Liver (tissue), 9 donors: Measurements from ENCODE around the gene RABL6. TPM values are rescaled to one million over a fixed set of nuclear protein-coding genes. Genes with fewer than 3 reads are reported as not detected.

Experiments
- DNase-seq: peaks from one replicate; pipeline ENCODE4 v3.0.0-alpha.2; 2017; ENCODE audit warnings: low spot score
- H3K27ac ChIP-seq, 2 donors: one replicate each; pipeline ENCODE4 v1.7.0; 2013; ENCODE audit warnings: inconsistent platforms in 2 of 2, low read length in 2 of 2, control low read depth in 1 of 2, low read depth in 1 of 2, mild to moderate bottlenecking in 1 of 2
- H3K27me3 ChIP-seq, 4 donors: one replicate each; pipeline versions ENCODE4 v1.6.1 to v1.7.0; 2013; ENCODE audit warnings: low read length in 3 of 4, inconsistent platforms in 1 of 4, mild to moderate bottlenecking in 1 of 4, moderate library complexity in 1 of 4; ENCODE audit not compliant: control insufficient read depth in 4 of 4, insufficient read depth in 4 of 4
- H3K36me3 ChIP-seq, 4 donors: one replicate each; pipeline versions ENCODE4 v1.6.1 to v1.7.0; 2013; ENCODE audit warnings: low read length in 3 of 4, mild to moderate bottlenecking in 3 of 4, low read depth in 1 of 4, moderate library complexity in 1 of 4; ENCODE audit not compliant: control insufficient read depth in 4 of 4, insufficient read depth in 3 of 4
- H3K4me1 ChIP-seq, 4 donors: one replicate each; pipeline versions ENCODE4 v1.6.1 to v1.7.0; 2013; ENCODE audit warnings: low read length in 3 of 4, mild to moderate bottlenecking in 3 of 4, moderate library complexity in 1 of 4; ENCODE audit not compliant: control insufficient read depth in 4 of 4, insufficient read depth in 4 of 4
- H3K4me3 ChIP-seq, 3 donors: one replicate each; pipeline versions ENCODE4 v1.6.1 to v1.7.0; 2013; ENCODE audit warnings: low read length in 3 of 3, control low read depth in 1 of 3, low read depth in 1 of 3, mild to moderate bottlenecking in 1 of 3
- H3K9ac ChIP-seq, 2 donors: one replicate each; pipeline ENCODE4 v1.7.0; 2013; ENCODE audit warnings: low read length in 2 of 2, mild to moderate bottlenecking in 2 of 2, moderate library complexity in 2 of 2, control low read depth in 1 of 2, low read depth in 1 of 2
- H3K9me3 ChIP-seq, 4 donors: one replicate each; pipeline versions ENCODE4 v1.6.1 to v1.7.0; 2013; ENCODE audit warnings: low read length in 3 of 4; ENCODE audit not compliant: control insufficient read depth in 4 of 4
- EGR1 ChIP-seq, 2 donors: IDR thresholded peaks; 2 replicates each; pipeline ENCODE4 v1.6.1; 2016 to 2018; ENCODE audit warnings: antibody characterized with exemption in 2 of 2, low read depth in 2 of 2
- FOXA1 ChIP-seq: IDR thresholded peaks from 2 replicates; pipeline ENCODE4 v1.6.1; 2016; ENCODE audit warnings: antibody characterized with exemption
- FOXA2 ChIP-seq: IDR thresholded peaks from 2 replicates; pipeline ENCODE4 v1.6.1; 2016; ENCODE audit warnings: antibody characterized with exemption
- GABPA ChIP-seq, 2 donors: IDR thresholded peaks in 1 of 2; conservative IDR thresholded peaks in 1 of 2; 2 replicates each; pipeline ENCODE4 v1.6.1; 2016; ENCODE audit warnings: antibody characterized with exemption in 2 of 2, mild to moderate bottlenecking in 1 of 2, moderate library complexity in 1 of 2
- HNF4G ChIP-seq: IDR thresholded peaks from 2 replicates; pipeline ENCODE4 v1.6.1; 2016; ENCODE audit warnings: antibody characterized with exemption
- JUND ChIP-seq, 2 donors: IDR thresholded peaks; 2 replicates each; pipeline ENCODE4 v1.6.1; 2016; ENCODE audit warnings: antibody characterized with exemption in 2 of 2
- RXRA ChIP-seq, 2 donors: IDR thresholded peaks; 2 replicates each; pipeline ENCODE4 v1.6.1; 2017 to 2018; ENCODE audit warnings: antibody characterized with exemption in 2 of 2, mild to moderate bottlenecking in 1 of 2
- SP1 ChIP-seq: IDR thresholded peaks from 2 replicates; pipeline ENCODE4 v1.6.1; 2018; ENCODE audit warnings: antibody characterized with exemption, mild to moderate bottlenecking
- TAF1 ChIP-seq: conservative IDR thresholded peaks from 2 replicates; pipeline ENCODE4 v1.6.1; 2016; ENCODE audit warnings: antibody characterized with exemption, mild to moderate bottlenecking
- YY1 ChIP-seq: IDR thresholded peaks from 2 replicates; pipeline ENCODE4 v1.6.1; 2016; ENCODE audit warnings: antibody characterized with exemption, mild to moderate bottlenecking
- WGBS: extraction: QIAGEN DNeasy Blood & Tissue Kit; methylation state at CpG from one replicate; pipeline ENCODE4 v1.1.7; 2013; 5-methylcytosine and 5-hydroxymethylcytosine counted together
- polyA plus RNA-seq, 2 donors: library from polyadenylated mRNA; stranded (reverse) in 1 of 2; unstranded in 1 of 2; fragments of 200-250 nt in 1 of 2; fragments of >200 nt in 1 of 2; fragmentation: Nextera tagmentation in 1 of 2; extraction: Ambion mirVana in 1 of 2; gene quantifications; one replicate each; pipeline versions ENCODE4 v1.2.1 to v1.2.3, GENCODE V29; 2013 to 2015
- total RNA-seq, 2 donors: library from RNA; depleted of rRNA; stranded (reverse); fragments of >200 nt; gene quantifications; one replicate each; pipeline ENCODE4 v1.2.3, GENCODE V29; 2014
- TF ChIP-seq, protein P1 (sequence below): fragments of 150-350 bp; IDR thresholded peaks from 2 replicates; pipeline ENCODE4 v1.5.1; 2017; ENCODE audit warnings: improper control_type of control experiment, low read depth, low read length; ENCODE audit not compliant: missing input control
- TF ChIP-seq, protein P2 (sequence below): IDR thresholded peaks from 2 replicates; pipeline ENCODE4 v1.6.1; 2016; ENCODE audit warnings: antibody characterized with exemption, mild to moderate bottlenecking
- TF ChIP-seq, protein P3 (sequence below): IDR thresholded peaks from 2 replicates; pipeline ENCODE4 v1.6.1; 2016; ENCODE audit warnings: antibody characterized with exemption
- donor health status: healthy.
- donor health status: healthy.
- donor health status: healthy.
- donor health status: healthy.
- donor health status: healthy.

Gene RABL6
- total and polyA plus RNA-seq, 4 donors: 3.6 to 32.6 (median 10.7) TPM

DNA sequence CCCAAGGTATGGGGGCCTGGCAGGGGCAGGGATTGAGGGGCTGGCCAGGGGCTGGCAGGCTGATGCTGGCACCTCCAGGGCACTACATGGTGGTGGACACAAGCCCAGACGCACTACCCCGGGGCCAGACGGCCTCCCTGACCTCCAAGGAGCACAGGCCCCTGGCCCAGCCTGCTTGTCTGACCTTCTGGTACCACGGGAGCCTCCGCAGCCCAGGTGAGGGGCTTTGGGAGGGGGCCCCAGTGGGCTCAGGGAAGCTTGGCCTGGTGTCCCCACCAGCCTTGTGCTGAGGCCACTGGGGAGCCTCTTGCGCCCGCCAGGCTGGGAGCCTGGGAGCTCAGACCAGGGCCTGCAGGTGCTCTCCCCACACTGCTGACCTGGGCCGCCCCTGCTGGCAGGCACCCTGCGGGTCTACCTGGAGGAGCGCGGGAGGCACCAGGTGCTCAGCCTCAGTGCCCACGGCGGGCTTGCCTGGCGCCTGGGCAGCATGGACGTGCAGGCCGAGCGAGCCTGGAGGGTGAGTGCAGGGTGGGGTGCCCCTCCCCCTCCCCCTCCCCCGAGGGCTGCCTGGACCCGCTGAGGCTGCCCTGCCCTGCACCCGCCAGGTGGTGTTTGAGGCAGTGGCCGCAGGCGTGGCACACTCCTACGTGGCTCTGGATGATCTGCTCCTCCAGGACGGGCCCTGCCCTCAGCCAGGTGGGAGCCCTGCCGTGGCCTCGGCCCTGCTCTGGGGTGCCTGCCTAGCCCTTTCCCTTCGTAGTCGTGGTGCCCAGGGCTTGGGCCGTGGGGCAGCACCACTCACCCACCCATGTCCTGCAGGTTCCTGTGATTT is 50.0 kb downstream of the RABL6 start:
- Histone ChIP-seq H3K9ac (no peak overlapping the region), H3K9me3 (no peaks in the 10 kb centered on the region), H3K36me3 (peaks cover 9 to 15% (median 10%) of the 10 kb centered on the region in 4 donors), H3K27ac (peak overlapping the region in 1 of 2 donors; percentile 19), H3K27me3 (no peaks in the 10 kb centered on the region), H3K4me1 (peaks cover 22 to 64% (median 39%) of the 10 kb centered on the region in 4 donors), H3K4me3 (no peak overlapping the region)
- DNase-seq: no peak
- TF ChIP-seq SP1: no peak
- TF ChIP-seq, protein P1, sequence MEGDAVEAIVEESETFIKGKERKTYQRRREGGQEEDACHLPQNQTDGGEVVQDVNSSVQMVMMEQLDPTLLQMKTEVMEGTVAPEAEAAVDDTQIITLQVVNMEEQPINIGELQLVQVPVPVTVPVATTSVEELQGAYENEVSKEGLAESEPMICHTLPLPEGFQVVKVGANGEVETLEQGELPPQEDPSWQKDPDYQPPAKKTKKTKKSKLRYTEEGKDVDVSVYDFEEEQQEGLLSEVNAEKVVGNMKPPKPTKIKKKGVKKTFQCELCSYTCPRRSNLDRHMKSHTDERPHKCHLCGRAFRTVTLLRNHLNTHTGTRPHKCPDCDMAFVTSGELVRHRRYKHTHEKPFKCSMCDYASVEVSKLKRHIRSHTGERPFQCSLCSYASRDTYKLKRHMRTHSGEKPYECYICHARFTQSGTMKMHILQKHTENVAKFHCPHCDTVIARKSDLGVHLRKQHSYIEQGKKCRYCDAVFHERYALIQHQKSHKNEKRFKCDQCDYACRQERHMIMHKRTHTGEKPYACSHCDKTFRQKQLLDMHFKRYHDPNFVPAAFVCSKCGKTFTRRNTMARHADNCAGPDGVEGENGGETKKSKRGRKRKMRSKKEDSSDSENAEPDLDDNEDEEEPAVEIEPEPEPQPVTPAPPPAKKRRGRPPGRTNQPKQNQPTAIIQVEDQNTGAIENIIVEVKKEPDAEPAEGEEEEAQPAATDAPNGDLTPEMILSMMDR: no peak
- TF ChIP-seq HNF4G: no peak
- TF ChIP-seq, protein P2, sequence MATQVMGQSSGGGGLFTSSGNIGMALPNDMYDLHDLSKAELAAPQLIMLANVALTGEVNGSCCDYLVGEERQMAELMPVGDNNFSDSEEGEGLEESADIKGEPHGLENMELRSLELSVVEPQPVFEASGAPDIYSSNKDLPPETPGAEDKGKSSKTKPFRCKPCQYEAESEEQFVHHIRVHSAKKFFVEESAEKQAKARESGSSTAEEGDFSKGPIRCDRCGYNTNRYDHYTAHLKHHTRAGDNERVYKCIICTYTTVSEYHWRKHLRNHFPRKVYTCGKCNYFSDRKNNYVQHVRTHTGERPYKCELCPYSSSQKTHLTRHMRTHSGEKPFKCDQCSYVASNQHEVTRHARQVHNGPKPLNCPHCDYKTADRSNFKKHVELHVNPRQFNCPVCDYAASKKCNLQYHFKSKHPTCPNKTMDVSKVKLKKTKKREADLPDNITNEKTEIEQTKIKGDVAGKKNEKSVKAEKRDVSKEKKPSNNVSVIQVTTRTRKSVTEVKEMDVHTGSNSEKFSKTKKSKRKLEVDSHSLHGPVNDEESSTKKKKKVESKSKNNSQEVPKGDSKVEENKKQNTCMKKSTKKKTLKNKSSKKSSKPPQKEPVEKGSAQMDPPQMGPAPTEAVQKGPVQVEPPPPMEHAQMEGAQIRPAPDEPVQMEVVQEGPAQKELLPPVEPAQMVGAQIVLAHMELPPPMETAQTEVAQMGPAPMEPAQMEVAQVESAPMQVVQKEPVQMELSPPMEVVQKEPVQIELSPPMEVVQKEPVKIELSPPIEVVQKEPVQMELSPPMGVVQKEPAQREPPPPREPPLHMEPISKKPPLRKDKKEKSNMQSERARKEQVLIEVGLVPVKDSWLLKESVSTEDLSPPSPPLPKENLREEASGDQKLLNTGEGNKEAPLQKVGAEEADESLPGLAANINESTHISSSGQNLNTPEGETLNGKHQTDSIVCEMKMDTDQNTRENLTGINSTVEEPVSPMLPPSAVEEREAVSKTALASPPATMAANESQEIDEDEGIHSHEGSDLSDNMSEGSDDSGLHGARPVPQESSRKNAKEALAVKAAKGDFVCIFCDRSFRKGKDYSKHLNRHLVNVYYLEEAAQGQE: no peak
- TF ChIP-seq EGR1 (IDR thresholded peaks at IDR 0.05; ENCODE audit: low read depth in 2 of 2): no peak
- no peak for TF ChIP-seq JUND (IDR thresholded peaks at IDR 0.05)
- TF ChIP-seq, protein P3, sequence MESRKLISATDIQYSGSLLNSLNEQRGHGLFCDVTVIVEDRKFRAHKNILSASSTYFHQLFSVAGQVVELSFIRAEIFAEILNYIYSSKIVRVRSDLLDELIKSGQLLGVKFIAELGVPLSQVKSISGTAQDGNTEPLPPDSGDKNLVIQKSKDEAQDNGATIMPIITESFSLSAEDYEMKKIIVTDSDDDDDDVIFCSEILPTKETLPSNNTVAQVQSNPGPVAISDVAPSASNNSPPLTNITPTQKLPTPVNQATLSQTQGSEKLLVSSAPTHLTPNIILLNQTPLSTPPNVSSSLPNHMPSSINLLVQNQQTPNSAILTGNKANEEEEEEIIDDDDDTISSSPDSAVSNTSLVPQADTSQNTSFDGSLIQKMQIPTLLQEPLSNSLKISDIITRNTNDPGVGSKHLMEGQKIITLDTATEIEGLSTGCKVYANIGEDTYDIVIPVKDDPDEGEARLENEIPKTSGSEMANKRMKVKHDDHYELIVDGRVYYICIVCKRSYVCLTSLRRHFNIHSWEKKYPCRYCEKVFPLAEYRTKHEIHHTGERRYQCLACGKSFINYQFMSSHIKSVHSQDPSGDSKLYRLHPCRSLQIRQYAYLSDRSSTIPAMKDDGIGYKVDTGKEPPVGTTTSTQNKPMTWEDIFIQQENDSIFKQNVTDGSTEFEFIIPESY: no peak
- no peak for TF ChIP-seq FOXA2
- TF ChIP-seq GABPA (IDR thresholded peaks at IDR 0.05 in 1 of 2, conservative IDR thresholded peaks at IDR 0.05 in 1 of 2): no peak
- no peak for TF ChIP-seq YY1
- TF ChIP-seq TAF1: no peak
- TF ChIP-seq RXRA (IDR thresholded peaks at IDR 0.05): no peak
- WGBS: 81% methylated on average over 29 of the region's 29 CpGs

DNA sequence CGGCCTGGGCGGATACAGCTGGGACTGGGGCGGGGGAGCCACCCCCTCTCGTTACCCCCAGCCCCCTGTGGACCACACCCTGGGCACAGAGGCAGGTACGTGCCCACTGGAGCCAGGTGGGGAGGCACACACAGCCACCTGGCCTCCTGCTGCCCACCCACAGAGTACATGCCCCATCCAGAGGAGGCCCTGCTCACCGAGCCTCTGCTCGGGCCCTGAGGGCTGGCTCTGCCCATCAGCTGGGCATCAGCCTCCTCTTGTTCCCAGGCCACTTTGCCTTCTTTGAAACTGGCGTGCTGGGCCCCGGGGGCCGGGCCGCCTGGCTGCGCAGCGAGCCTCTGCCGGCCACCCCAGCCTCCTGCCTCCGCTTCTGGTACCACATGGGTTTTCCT is 50.7 kb downstream of the RABL6 start:
- TF ChIP-seq FOXA1: no peak
- no peak for TF ChIP-seq JUND (IDR thresholded peaks at IDR 0.05)
- no peak for TF ChIP-seq FOXA2
- TF ChIP-seq, protein P3: no peak
- TF ChIP-seq, protein P1: no peak
- TF ChIP-seq YY1: no peak
- WGBS: 92% methylated on average over 15 of the region's 15 CpGs
- DNase-seq: no peak
- H3K9ac ChIP-seq: no peak overlapping the region
- H3K36me3 ChIP-seq: peaks cover 10 to 22% (median 12%) of the 10 kb centered on the region in 4 donors
- H3K4me3 ChIP-seq: no peak overlapping the region
- H3K4me1 ChIP-seq: peaks cover 26 to 67% (median 41%) of the 10 kb centered on the region in 4 donors
- H3K27ac ChIP-seq: peak overlapping the region in 1 of 2 donors; percentile 84
- H3K9me3 ChIP-seq: no peaks in the 10 kb centered on the region
- H3K27me3 ChIP-seq: no peaks in the 10 kb centered on the region
